H9 (cell line): ENCODE results near the gene CNNM4. TPM values are rescaled to one million over a fixed set of nuclear protein-coding genes. Genes with fewer than 3 reads are reported as not detected.

ENCODE experiments used
- DNase-seq: peaks from one replicate; pipeline ENCODE4 v3.0.0-alpha.2; 2017
- H2AFZ ChIP-seq: one replicate; pipeline ENCODE4 v1.6.1; 2013; ENCODE audit warnings: mild to moderate bottlenecking, low read length, control low read depth, moderate library complexity
- H2AK5ac ChIP-seq: 2 replicates; pipeline ENCODE4 v1.6.1; 2013; ENCODE audit warnings: low read length, control low read depth, mixed read lengths; ENCODE audit not compliant: insufficient read length
- H2BK120ac ChIP-seq: one replicate; pipeline ENCODE4 v1.6.1; 2013; ENCODE audit warnings: low read depth, mild to moderate bottlenecking, low read length, control low read depth, inconsistent platforms; ENCODE audit not compliant: poor library complexity, severe bottlenecking
- H2BK12ac ChIP-seq: 2 replicates; pipeline ENCODE4 v1.6.1; 2013; ENCODE audit warnings: low read length, control low read depth, mixed read lengths, low read depth; ENCODE audit not compliant: insufficient read length
- H2BK15ac ChIP-seq: 2 replicates; pipeline ENCODE4 v1.6.1; 2013; ENCODE audit warnings: low read depth, low read length, control low read depth
- H2BK20ac ChIP-seq: one replicate; pipeline ENCODE4 v1.6.1; 2013; ENCODE audit warnings: low read depth, mild to moderate bottlenecking, low read length, control low read depth, inconsistent platforms; ENCODE audit not compliant: poor library complexity, severe bottlenecking
- H2BK5ac ChIP-seq: 2 replicates; pipeline ENCODE4 v1.6.1; 2013; ENCODE audit warnings: low read length, control low read depth, mixed read lengths; ENCODE audit not compliant: insufficient read length
- H3K14ac ChIP-seq: 2 replicates; pipeline ENCODE4 v1.6.1; 2013; ENCODE audit warnings: low read length, control low read depth; ENCODE audit not compliant: insufficient read depth
- H3K18ac ChIP-seq: 2 replicates; pipeline ENCODE4 v1.6.1; 2013; ENCODE audit warnings: low read depth, mild to moderate bottlenecking, mixed read lengths, low read length, control low read depth; ENCODE audit not compliant: insufficient read length
- H3K23ac ChIP-seq: 2 replicates; pipeline ENCODE4 v1.6.1; 2013; ENCODE audit warnings: low read length, control low read depth, mixed read lengths, low read depth; ENCODE audit not compliant: insufficient read length
- H3K23me2 ChIP-seq: 2 replicates; pipeline ENCODE4 v1.6.1; 2013; ENCODE audit warnings: low read depth, mild to moderate bottlenecking, mixed read lengths, low read length, control low read depth; ENCODE audit not compliant: insufficient read length, poor library complexity, severe bottlenecking
- H3K27ac ChIP-seq: 2 replicates; pipeline ENCODE4 v1.5.1; 2013; ENCODE audit warnings: low read length, control low read depth, mixed read lengths, low read depth; ENCODE audit not compliant: insufficient read length
- H3K27me3 ChIP-seq: 2 replicates; pipeline ENCODE4 v1.6.1; 2013; ENCODE audit warnings: low read length, control low read depth, inconsistent platforms; ENCODE audit not compliant: insufficient read depth
- H3K4ac ChIP-seq: 2 replicates; pipeline ENCODE4 v1.6.1; 2013; ENCODE audit warnings: low read depth, mild to moderate bottlenecking, control low read depth, inconsistent platforms, low read length, moderate library complexity
- H3K4me1 ChIP-seq: 2 replicates; pipeline ENCODE4 v1.6.1; 2013; ENCODE audit warnings: low read length, control low read depth, inconsistent platforms; ENCODE audit not compliant: insufficient read depth
- H3K4me2 ChIP-seq: 2 replicates; pipeline ENCODE4 v1.6.1; 2013; ENCODE audit warnings: low read length, control low read depth, mixed read lengths; ENCODE audit not compliant: insufficient read length, insufficient read depth
- H3K56ac ChIP-seq: 2 replicates; pipeline ENCODE4 v1.6.1; 2013; ENCODE audit warnings: low read depth, mild to moderate bottlenecking, mixed read lengths, low read length, control low read depth; ENCODE audit not compliant: insufficient read length
- H3K79me1 ChIP-seq: 2 replicates; pipeline ENCODE4 v1.6.1; 2013; ENCODE audit warnings: low read depth, mild to moderate bottlenecking, moderate library complexity, low read length, control low read depth, inconsistent platforms; ENCODE audit not compliant: insufficient read depth, poor library complexity, severe bottlenecking
- H3K79me2 ChIP-seq: 2 replicates; pipeline ENCODE4 v1.6.1; 2013; ENCODE audit warnings: low read length, control low read depth, inconsistent platforms; ENCODE audit not compliant: insufficient read depth
- H3K9ac ChIP-seq: 2 replicates; pipeline ENCODE4 v1.6.1; 2013; ENCODE audit warnings: low read length, control low read depth, mixed read lengths; ENCODE audit not compliant: insufficient read length; ENCODE audit errors: extremely low read depth
- H3K9me3 ChIP-seq: one replicate; pipeline ENCODE4 v1.6.1; 2013; ENCODE audit warnings: low read depth, low read length, inconsistent platforms; ENCODE audit not compliant: control insufficient read depth
- H3T11ph ChIP-seq: one replicate; pipeline ENCODE4 v1.6.1; 2013; ENCODE audit warnings: mild to moderate bottlenecking, low read length, control low read depth, inconsistent platforms
- H4K20me1 ChIP-seq: one replicate; pipeline ENCODE4 v1.6.1; 2013; ENCODE audit not compliant: control insufficient read depth, insufficient read length, insufficient read depth
- H4K5ac ChIP-seq: 2 replicates; pipeline ENCODE4 v1.6.1; 2013; ENCODE audit warnings: low read depth, mild to moderate bottlenecking, mixed read lengths, low read length, control low read depth; ENCODE audit not compliant: insufficient read length
- H4K8ac ChIP-seq: replicated peaks from 2 replicates; pipeline ENCODE4 v1.6.1; 2013; ENCODE audit warnings: low read length, control low read depth, mixed read lengths, low read depth; ENCODE audit not compliant: insufficient read length
- H4K91ac ChIP-seq: 2 replicates; pipeline ENCODE4 v1.6.1; 2013; ENCODE audit warnings: low read depth, mild to moderate bottlenecking, moderate library complexity, mixed read lengths, low read length, control low read depth; ENCODE audit not compliant: insufficient read length
- H3K27ac Mint-ChIP-seq, 3 experiments: 2 replicates in 2 of 3; 3 replicates in 1 of 3; pipeline ENCODE4 v1.8.0; 2020 to 2021; ENCODE audit warnings: mixed read lengths in 3 of 3, mild to moderate bottlenecking in 1 of 3, moderate library complexity in 1 of 3
- H3K27me3 Mint-ChIP-seq: 2 replicates; pipeline ENCODE4 v1.8.0; 2021; ENCODE audit warnings: low read depth, mild to moderate bottlenecking, moderate library complexity, mixed read lengths
- H3K36me3 Mint-ChIP-seq, 3 experiments: 2 replicates in 2 of 3; 3 replicates in 1 of 3; pipeline ENCODE4 v1.8.0; 2020 to 2021; ENCODE audit warnings: low read depth in 3 of 3, mixed read lengths in 3 of 3; ENCODE audit not compliant: insufficient read depth in 1 of 3
- H3K4me1 Mint-ChIP-seq, 2 experiments: 2 replicates each; pipeline ENCODE4 v1.8.0; 2020; ENCODE audit warnings: mixed read lengths in 2 of 2
- H3K4me3 Mint-ChIP-seq, 2 experiments: 2 replicates in 1 of 2; 3 replicates in 1 of 2; pipeline ENCODE4 v1.8.0; 2020 to 2021; ENCODE audit warnings: mild to moderate bottlenecking in 2 of 2, mixed read lengths in 2 of 2, moderate library complexity in 1 of 2
- H3K9me3 Mint-ChIP-seq, 2 experiments: 2 replicates in 1 of 2; 3 replicates in 1 of 2; pipeline ENCODE4 v1.8.0; 2020; ENCODE audit warnings: mild to moderate bottlenecking in 2 of 2, mixed read lengths in 2 of 2, moderate library complexity in 1 of 2
- CTCF ChIP-seq: fragments of 200-600 bp; sonication (generic); conservative IDR thresholded peaks from 3 replicates; pipeline ENCODE4 v1.8.0; 2021; ENCODE audit warnings: antibody characterized with exemption, mild to moderate bottlenecking
- WGBS: extraction: QIAGEN DNeasy Blood & Tissue Kit; methylation state at CpG from one replicate; pipeline ENCODE4 v1.1.7; 2013; ENCODE audit warnings: missing lambda C conversion rate, low lambda C conversion rate, mixed read lengths; ENCODE audit not compliant: insufficient read length; ENCODE audit errors: extremely low coverage; 5-methylcytosine and 5-hydroxymethylcytosine counted together
- total RNA-seq: library from RNA; stranded (reverse); gene quantifications from 2 replicates; pipeline ENCODE4 v1.2.1, GENCODE V29; 2021

The CNNM4 gene
- total RNA-seq, 1 experiment from 2014 or later, result 8.5 TPM

GRCh38 chr2:96710985-96711384 is 49.7 kb upstream of the CNNM4 start:
- peaks cover 38 to 62% (median 52%) of the 10 kb centered on the region in 3 experiments; a peak in 6 of 7 replicates for H3K36me3 Mint-ChIP-seq

More at GRCh38 chr2:96710985-96711384, 49.7 kb upstream of the CNNM4 start:
- Histone ChIP-seq H3K23ac (no peak overlapping the region), H3K79me2 (no peaks in the 10 kb centered on the region), H3K18ac (no peak overlapping the region), H4K8ac (no peak overlapping the region), H2BK15ac (no peak overlapping the region), H2BK12ac (no peak overlapping the region), H3K56ac (no peak overlapping the region), H3T11ph (no peak overlapping the region), H3K4me2 (no peak overlapping the region), H3K4me1 (no peaks in the 10 kb centered on the region), H2AFZ (no peak overlapping the region), H3K9me3 (no peaks in the 10 kb centered on the region), H2AK5ac (no peak overlapping the region), H3K23me2 (no peaks in the 10 kb centered on the region), H2BK20ac (no peak overlapping the region), H3K79me1 (no peaks in the 10 kb centered on the region), H3K9ac (no peak overlapping the region), H3K27ac (no peak overlapping the region), H2BK5ac (no peak overlapping the region), H4K20me1 (no peaks in the 10 kb centered on the region), H3K14ac (no peak overlapping the region), H2BK120ac (no peak overlapping the region), H4K91ac (no peak overlapping the region), H3K27me3 (no peaks in the 10 kb centered on the region), H4K5ac (no peak overlapping the region), H3K4ac (no peak overlapping the region)
- peaks cover 0 to 4% of the 10 kb centered on the region in 2 experiments; a peak in 2 of 5 replicates for H3K9me3 Mint-ChIP-seq
- WGBS, result no CpG with 5 or more reads among the region's 3 CpGs
- H3K4me3 Mint-ChIP-seq, result no peak overlapping the region
- no peaks in the 10 kb centered on the region for H3K27me3 Mint-ChIP-seq
- no peaks in the 10 kb centered on the region for H3K4me1 Mint-ChIP-seq
- H3K27ac Mint-ChIP-seq, result no peak overlapping the region
- TF ChIP-seq CTCF, result no peak
- DNase-seq, result no peak
